GM12875 (cell line): ENCODE results near the gene FRY.
"Not testable (repeated sequence)": the region's sequence is repeated elsewhere in the genome, so short reads cannot be mapped to it uniquely, and the experiment has no call there.

ENCODE experiments used
- H3K4me3 ChIP-seq: one replicate; pipeline ENCODE4 v1.5.1; 2011; ENCODE audit warnings: low read depth, low read length, control low read depth
- CTCF ChIP-seq: IDR thresholded peaks from 2 replicates; pipeline ENCODE4 v1.5.1; 2011; ENCODE audit warnings: low read depth, mild to moderate bottlenecking, control low read depth, inconsistent platforms, low read length, moderate library complexity, borderline replicate concordance; ENCODE audit not compliant: insufficient read depth

Gene FRY

GRCh38 chr13:32031025-32031814, at the start of gene FRY:
Gene FRY (plus strand): TSS chr13:32031774. CDS start chr13:32031796, 22 bp downstream.
- peak within 1 kb of the TSS; percentile 86 for H3K4me3 ChIP-seq
- no peak for TF ChIP-seq CTCF

- no peak overlapping the region for H3K4me3 ChIP-seq
- TF ChIP-seq CTCF: no peak
These were observed 49.5 kb upstream of the FRY start for GRCh38 chr13:31982124-31982523.

- H3K4me3 ChIP-seq: no peak overlapping the region
- TF ChIP-seq CTCF: no peak
These were observed 49.0 kb upstream of the FRY start for GRCh38 chr13:31982540-31982939.

- H3K4me3 ChIP-seq: not testable (repeated sequence)
These were observed 47.9 kb upstream of the FRY start for GRCh38 chr13:31983696-31984095.

GRCh38 chr13:31984388-31984787, 47.2 kb upstream of the FRY start:
- H3K4me3 ChIP-seq: not testable (repeated sequence)

GRCh38 chr13:31986676-31987470, 44.7 kb upstream of the FRY start:
- no peak for TF ChIP-seq CTCF
- H3K4me3 ChIP-seq: no peak overlapping the region

GRCh38 chr13:31987535-31988170, 43.9 kb upstream of the FRY start:
- TF ChIP-seq CTCF: no peak
- no peak overlapping the region for H3K4me3 ChIP-seq

- not testable (repeated sequence) for H3K4me3 ChIP-seq
These were observed 37.2 kb upstream of the FRY start for GRCh38 chr13:31994367-31994766.
